A673 (cell line): ENCODE results near the gene CBR3. TPM values are rescaled to one million over a fixed set of nuclear protein-coding genes. Genes with fewer than 3 reads are reported as not detected.

Experiments used
- BruUV-seq: library from RNA; stranded (reverse); fragments of 400-500 nt; replicated peaks from 2 replicates; lab custom pipeline; 2021; lab: Mats Ljungman, UMichigan
- CTCF ChIA-PET: fragments of 300-600 bp; sonication (Branson Sonifier 250); formaldehyde crosslinking; loops from one replicate; lab custom pipeline; 2022; ENCODE audit warnings: antibody characterized with exemption; lab: Charles Lee
- POLR2A ChIA-PET: fragments of 300-600 bp; sonication (Branson Sonifier 250); formaldehyde crosslinking; loops from one replicate; lab custom pipeline; 2022; ENCODE audit warnings: antibody characterized with exemption; ENCODE audit not compliant: low non-redundant PET; lab: Charles Lee
- DNase-seq: peaks from one replicate; pipeline ENCODE4 v3.0.0-alpha.2; 2015; ENCODE audit warnings: low spot score
- H3K27ac ChIP-seq: fragments of 200-600 bp; sonication (generic); 2 replicates; pipeline ENCODE4 v1.5.1; 2016; ENCODE audit warnings: mixed run types, low read depth, mild to moderate bottlenecking, mixed read lengths, antibody characterized with exemption, low read length; ENCODE audit not compliant: poor library complexity, severe bottlenecking
- H3K27me3 ChIP-seq: fragments of 200-600 bp; sonication (generic); replicated peaks from 2 replicates; pipeline ENCODE4 v1.6.1; 2017; ENCODE audit warnings: mixed run types, low read depth, mild to moderate bottlenecking, mixed read lengths, antibody characterized with exemption, low read length; ENCODE audit not compliant: insufficient read depth, poor library complexity
- H3K36me3 ChIP-seq: fragments of 200-600 bp; sonication (generic); 2 replicates; pipeline ENCODE4 v1.6.1; 2016; ENCODE audit warnings: mixed run types, mild to moderate bottlenecking, mixed read lengths, antibody characterized with exemption, low read length; ENCODE audit not compliant: insufficient read depth, poor library complexity, severe bottlenecking
- H3K4me1 ChIP-seq: fragments of 200-600 bp; sonication (generic); 2 replicates; pipeline ENCODE4 v1.6.1; 2017; ENCODE audit warnings: mixed run types, mild to moderate bottlenecking, mixed read lengths, antibody characterized with exemption, low read length; ENCODE audit not compliant: insufficient read depth, poor library complexity, severe bottlenecking
- H3K4me3 ChIP-seq: fragments of 200-600 bp; sonication (generic); 2 replicates; pipeline ENCODE4 v1.5.1; 2016; ENCODE audit warnings: low read depth, mixed run types, mild to moderate bottlenecking, mixed read lengths, low read length; ENCODE audit not compliant: poor library complexity, severe bottlenecking
- H3K9me3 ChIP-seq: fragments of 200-600 bp; sonication (generic); 2 replicates; pipeline ENCODE4 v1.6.1; 2016; ENCODE audit warnings: mixed run types, low read depth, mild to moderate bottlenecking, mixed read lengths, antibody characterized with exemption, low read length; ENCODE audit not compliant: poor library complexity, severe bottlenecking
- CTCF ChIP-seq: fragments of 300-800, 200-600 bp; sonication (generic); conservative IDR thresholded peaks from 2 replicates; pipeline ENCODE4 v1.5.1; 2017; ENCODE audit warnings: low read depth, mild to moderate bottlenecking, antibody characterized with exemption, low read length, moderate library complexity, mixed read lengths
- EZH2 ChIP-seq: fragments of 200-600 bp; sonication (generic); IDR thresholded peaks from 2 replicates; pipeline ENCODE4 v1.6.1; 2017; ENCODE audit warnings: borderline replicate concordance, low read depth, mild to moderate bottlenecking, mixed read lengths, antibody characterized with exemption, low read length; ENCODE audit not compliant: poor library complexity, severe bottlenecking
- intact Hi-C: fragments of 100-400 bp; cut with micrococcal nuclease; formaldehyde crosslinking; loops from one replicate; pipeline ENCODE4 v1.10.0; 2022; ENCODE audit not compliant: unreplicated experiment
- total RNA-seq: library from RNA; stranded (reverse); gene quantifications from 2 replicates; pipeline ENCODE4 v1.2.3, GENCODE V29; 2021

The CBR3 gene
- total RNA-seq, 1 experiment from 2014 or later, result 12.3 TPM

- ChIA-PET POLR2A (no interaction called here), CTCF (no interaction called here)
- Histone ChIP-seq H3K27me3 (no peaks in the 10 kb centered on the region), H3K4me1 (no peaks in the 10 kb centered on the region), H3K9me3 (no peaks in the 10 kb centered on the region), H3K27ac (no peak overlapping the region), H3K4me3 (no peak overlapping the region), H3K36me3 (no peaks in the 10 kb centered on the region)
- no TSS peak for BruUV-seq
- intact Hi-C loops, result no loop called here
- TF ChIP-seq EZH2, result no peak
- TF ChIP-seq CTCF, result no peak
- DNase-seq, result no peak
Measured at GRCh38 chr21:36171741-36172331, 37.0 kb downstream of the CBR3 start.

GRCh38 chr21:36174780-36175179, 39.9 kb downstream of the CBR3 start:
- CTCF ChIA-PET, result no interaction called here
- Histone ChIP-seq H3K4me3 (no peak overlapping the region), H3K4me1 (no peaks in the 10 kb centered on the region), H3K36me3 (no peaks in the 10 kb centered on the region), H3K9me3 (no peaks in the 10 kb centered on the region), H3K27me3 (no peaks in the 10 kb centered on the region), H3K27ac (no peak overlapping the region)
- intact Hi-C loops, result no loop called here
- no TSS peak for BruUV-seq
- TF ChIP-seq EZH2 (no peak), CTCF (no peak)
- DNase-seq, result no peak
- POLR2A ChIA-PET, result no interaction called here

DNA sequence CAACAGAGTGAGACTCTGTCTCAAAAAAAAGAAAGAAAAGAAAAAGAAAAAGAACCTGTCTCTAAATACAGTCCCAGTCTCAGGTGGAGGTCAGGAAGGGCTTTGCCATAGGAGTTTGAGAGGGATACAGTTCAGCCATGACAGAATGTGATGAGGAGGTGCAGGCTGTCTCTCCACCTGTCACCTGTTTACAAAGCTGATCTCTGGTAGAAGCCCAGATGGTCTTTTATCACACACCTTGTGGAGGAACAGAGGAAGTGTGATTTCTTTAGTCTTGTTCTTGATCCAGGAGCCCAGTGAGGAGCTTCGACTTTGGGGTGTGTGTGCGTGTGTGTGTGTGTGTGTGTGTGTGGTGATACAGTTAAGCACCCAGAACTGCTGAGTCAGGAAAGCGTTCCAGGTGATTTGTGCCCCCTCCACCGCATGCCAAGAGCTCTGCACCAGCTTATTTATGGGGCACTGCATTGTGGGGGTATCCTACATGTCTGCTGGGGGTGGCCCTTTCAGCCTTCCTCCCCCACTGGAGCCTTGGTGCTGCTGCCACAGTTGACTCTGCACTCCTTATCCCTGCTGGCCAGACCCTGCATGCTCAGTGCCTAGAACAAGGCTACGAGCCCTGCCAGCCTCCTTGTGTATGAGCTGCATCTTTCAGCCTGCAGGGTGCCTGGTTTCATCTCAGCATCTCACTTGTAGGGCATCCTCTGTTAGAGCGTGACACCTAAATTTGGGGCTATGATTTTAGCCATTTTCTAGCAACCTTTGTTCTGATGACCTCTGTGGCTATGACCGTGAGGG, 41.1 kb downstream of the CBR3 start:
- no peaks in the 10 kb centered on the region for H3K4me1 ChIP-seq
- no peak overlapping the region for H3K27ac ChIP-seq
- POLR2A ChIA-PET, result no interaction called here
- DNase-seq, result no peak
- intact Hi-C loops, result no loop called here
- no peaks in the 10 kb centered on the region for H3K9me3 ChIP-seq
- H3K27me3 ChIP-seq, result no peaks in the 10 kb centered on the region
- CTCF ChIA-PET, result no interaction called here
- no peak overlapping the region for H3K4me3 ChIP-seq
- no TSS peak for BruUV-seq
- H3K36me3 ChIP-seq, result no peaks in the 10 kb centered on the region
- TF ChIP-seq CTCF (no peak), EZH2 (no peak)
